GM10847 (cell line): ENCODE measurements around the gene TMEM52B.

Experiments used
- POLR2A ChIP-seq: IDR thresholded peaks from 2 replicates; pipeline ENCODE4 v1.6.1; 2011; ENCODE audit not compliant: insufficient read length; ENCODE audit errors: extremely low read depth

TMEM52B gene

DNA sequence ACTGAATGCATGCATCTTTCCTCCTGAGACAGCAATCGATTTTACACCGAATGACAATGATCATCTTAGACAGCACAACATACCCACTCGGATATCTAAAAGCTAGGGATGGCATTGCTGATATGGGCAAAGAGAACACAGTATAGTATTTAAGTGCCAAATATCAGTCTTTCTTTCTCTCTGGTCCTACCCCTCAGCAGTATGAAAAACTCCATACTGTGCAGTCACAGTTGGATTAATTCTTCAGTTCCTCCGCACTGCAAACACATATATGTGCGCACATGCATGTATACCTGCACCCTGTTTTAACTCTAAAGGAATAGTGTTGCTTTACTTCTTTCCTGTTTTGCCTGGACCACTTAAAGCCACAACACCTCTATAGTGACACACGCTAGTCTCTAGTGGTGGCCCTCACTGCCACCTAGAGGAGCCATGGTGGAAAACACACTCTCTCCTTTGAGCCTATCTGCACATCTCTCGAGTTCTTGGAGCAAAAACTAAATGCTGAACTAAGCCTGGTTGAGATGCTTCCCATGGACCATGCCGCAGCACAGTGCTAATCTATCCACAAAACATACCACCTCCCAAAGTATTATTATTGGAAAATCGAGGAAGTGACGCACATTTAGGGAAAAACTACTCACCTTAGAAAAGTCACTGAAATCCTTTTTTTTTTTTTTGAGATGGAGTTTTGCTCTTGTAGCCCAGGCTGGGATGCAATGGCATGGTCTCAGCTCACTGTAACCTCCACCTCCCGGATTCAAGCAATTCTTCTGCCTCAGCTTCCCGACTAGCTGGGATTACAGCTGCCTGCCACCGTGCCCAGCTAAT is 11.9 kb downstream of the TMEM52B start:
- no peak for TF ChIP-seq POLR2A

DNA sequence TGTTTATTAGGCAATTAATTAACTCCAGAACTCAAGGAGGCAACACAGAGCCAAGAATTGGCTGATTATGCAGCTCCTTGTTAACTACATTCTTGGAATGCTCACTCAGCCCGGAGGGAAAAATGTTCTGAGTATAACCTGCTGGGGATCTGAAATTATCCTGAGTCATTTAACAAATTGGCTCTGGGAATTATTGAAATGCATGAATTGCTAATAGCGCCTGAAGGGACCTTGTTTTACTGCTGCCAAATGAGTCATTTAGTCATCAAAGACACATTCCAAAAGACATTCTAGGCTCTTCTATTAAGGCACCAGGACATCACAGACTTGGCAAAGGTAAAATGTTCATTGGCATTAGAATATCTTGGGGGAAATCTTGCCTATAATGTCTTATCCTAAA is 13.0 kb downstream of the TMEM52B start:
- TF ChIP-seq POLR2A = no peak

- TF ChIP-seq POLR2A = no peak
Measured at GRCh38 chr12:10194160-10194670, 15.4 kb downstream of the TMEM52B start.

GRCh38 chr12:10196210-10196609 is 17.4 kb downstream of the TMEM52B start:
- TF ChIP-seq POLR2A = no peak

- TF ChIP-seq POLR2A = no peak
Measured at GRCh38 chr12:10197879-10198278, 19.0 kb downstream of the TMEM52B start.

DNA sequence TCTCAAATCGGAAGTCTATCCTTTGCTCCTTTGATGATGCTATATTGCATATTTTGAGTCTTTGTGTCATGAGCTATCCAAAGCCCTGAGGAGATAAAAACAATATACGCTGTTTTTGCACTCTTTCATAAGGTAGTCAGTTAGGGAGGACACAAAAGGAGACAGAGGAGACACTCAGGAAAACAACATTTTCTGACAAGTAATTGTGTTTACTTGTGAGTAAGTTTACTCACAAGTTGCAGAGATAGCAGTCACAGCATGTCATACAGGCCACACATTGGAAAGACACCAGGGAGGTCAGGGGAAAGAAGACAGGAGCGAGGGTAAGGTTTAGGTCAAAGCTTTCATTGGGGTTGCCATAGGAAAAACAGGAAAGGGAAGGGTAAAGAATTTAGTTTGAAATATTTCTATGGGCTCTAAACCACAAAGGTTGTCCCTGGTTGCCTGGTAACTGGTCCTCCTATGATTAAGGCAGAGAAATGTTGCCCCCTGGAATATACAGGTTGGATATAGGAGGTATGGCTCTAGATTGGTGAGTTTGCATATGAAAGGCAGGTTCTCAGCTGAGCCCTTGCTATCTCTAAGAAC is 26.5 kb downstream of the TMEM52B start:
- no peak for TF ChIP-seq POLR2A

DNA sequence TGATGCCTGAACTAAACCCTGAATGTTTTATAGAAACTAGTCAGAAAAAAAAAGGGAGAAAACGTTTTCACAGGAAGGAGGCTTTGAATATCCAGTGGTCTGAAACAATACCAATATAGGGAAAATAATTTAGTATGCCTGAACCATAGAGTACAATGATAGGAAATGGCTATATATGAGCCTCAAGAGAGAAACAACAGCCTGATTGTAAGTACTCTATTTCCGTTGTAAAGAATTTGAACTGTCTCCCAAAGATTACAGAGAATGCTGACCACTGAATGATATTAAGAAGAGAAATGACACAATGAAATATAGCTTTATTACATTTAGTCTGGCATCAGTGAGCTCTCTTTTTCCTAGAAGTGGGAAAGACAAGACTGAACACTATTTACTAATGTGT is 28.3 kb downstream of the TMEM52B start:
- no peak for TF ChIP-seq POLR2A

- TF ChIP-seq POLR2A = no peak
Measured at GRCh38 chr12:10210225-10210624, 31.4 kb downstream of the TMEM52B start.

DNA sequence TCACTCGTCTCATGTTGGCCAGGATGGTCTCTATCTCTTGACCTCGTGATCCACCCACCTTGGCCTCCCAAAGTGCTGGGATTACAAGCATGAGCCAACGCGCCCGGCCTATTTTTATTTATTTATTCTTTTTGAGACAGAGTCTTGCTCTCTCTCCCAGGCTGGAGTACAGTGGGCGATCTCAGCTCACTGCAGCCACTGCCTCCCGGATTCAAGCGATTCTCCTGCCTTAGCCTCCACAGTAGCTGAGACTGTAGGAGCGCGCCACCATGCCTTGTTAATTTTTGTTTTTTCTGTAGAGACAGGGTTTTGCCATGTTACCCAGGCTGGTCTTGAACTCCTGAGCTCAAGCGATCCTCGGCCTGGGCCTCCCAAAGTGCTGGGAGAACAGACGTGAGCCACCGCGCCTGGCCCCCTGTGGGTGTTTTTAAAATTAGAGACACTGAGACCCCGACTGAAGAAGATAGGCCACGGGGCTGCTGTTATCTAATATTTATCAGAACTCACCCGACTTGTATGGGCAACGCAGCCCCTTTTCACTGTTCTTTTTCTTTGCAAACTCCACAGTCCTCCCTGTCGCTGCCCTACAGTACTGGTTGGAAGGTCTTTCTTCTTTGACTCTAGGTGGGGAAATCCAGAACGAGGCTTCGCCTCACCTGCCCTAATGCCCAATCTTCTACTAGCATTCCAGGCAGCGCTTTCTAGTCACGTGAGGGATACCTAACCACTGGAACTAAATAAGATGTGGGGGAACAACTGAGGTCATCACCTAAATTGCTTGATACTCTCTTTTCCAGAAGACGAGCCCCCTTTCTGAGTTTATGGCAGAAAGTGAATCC is 32.5 kb downstream of the TMEM52B start:
- no peak for TF ChIP-seq POLR2A

- no peak for TF ChIP-seq POLR2A
Measured at GRCh38 chr12:10211940-10212738, 33.3 kb downstream of the TMEM52B start.

DNA sequence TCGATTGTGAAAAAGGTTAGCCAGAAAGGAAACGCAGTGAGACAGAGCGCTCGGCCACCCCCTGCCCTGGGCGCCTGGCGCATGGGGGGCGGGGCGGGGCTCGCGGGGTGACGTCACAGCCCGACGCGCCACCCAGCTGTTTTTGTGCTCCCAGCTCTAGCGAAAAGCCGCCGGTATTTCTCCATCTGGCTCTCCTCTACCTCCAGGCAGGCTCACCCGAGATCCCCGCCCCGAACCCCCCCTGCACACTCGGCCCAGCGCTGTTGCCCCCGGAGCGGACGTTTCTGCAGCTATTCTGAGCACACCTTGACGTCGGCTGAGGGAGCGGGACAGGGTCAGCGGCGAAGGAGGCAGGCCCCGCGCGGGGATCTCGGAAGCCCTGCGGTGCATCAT is 33.9 kb downstream of the TMEM52B start, which contains the start of gene GABARAPL1:
GABARAPL1 (plus strand) TSS at position 139 of the 393 bp plus-strand sequence; CDS start at position 392, 253 bp downstream.
- no peak for TF ChIP-seq POLR2A

DNA sequence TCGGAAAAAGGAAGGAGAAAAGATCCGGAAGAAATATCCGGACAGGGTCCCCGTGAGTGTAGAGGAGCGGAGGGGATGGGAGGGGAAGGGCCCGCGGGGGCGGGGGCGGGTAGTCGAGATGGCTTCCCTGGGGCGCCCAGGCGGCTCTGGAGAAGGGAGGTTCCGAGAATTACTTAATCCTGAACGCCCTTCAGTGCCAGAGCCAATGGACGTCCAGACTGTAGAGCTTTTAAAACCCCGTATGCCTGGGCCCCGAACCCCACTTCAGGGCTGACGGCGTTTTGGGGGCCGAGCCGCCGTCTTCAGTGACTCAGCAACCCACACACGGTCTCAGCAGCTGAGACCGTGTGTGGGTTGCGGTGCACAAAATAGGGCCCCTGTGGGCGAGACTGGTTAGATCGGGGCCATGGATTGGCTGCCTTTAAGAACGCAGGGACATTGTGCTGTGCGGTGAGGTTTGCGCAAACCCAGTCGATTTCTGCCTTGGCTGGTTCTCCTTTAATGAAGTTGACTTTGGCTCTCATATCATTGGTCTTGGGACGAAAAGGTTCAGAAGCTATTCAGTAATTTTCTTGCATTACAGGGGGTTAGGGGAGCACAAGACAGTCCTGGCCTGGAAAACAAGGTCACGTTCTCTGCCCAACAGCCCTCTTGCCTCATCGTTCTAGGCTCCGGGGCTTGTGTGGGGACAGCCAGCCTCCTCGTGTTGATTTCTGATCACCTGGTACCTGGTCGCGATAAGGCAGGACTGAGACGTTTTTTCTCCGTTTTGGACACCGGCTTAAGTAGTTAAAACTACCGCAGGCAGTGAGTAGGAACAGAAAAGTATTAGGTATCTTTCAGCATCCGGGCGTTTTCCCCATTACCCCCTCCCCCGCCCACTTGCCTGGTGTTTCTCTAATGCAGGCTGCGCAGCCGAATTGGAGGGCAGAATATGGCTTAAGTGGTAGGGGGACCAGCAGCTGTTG is 34.6 kb downstream of the TMEM52B start:
- no peak for TF ChIP-seq POLR2A

- no peak for TF ChIP-seq POLR2A
Measured at GRCh38 chr12:10214136-10214894, 35.5 kb downstream of the TMEM52B start.
